ENCODE data around the gene PKD2.
"Not testable (repeated sequence)": the region's sequence is repeated elsewhere in the genome, so short reads cannot be mapped to it uniquely, and the experiment has no call there.

GRCh38 chr4:88025868-88026661 lies 18.6 kb downstream of the PKD2 start:
- not testable (repeated sequence) for TF ChIP-seq EP300 (IDR thresholded peaks at IDR 0.05; ENCODE audit: borderline replicate concordance in 1 of 2, low read depth in 1 of 2, low read length in 1 of 2); CTCF (IDR thresholded peaks at IDR 0.05); YY1 (IDR thresholded peaks at IDR 0.05; ENCODE audit: low read depth); USF2 (IDR thresholded peaks at IDR 0.05; ENCODE audit: borderline replicate concordance, low read depth, low read length); GABPA (IDR thresholded peaks at IDR 0.05; ENCODE audit: low read depth); MEF2A (IDR thresholded peaks at IDR 0.05; ENCODE audit: borderline replicate concordance, low read depth); TEAD4 (IDR thresholded peaks at IDR 0.05; ENCODE audit: borderline replicate concordance, insufficient read depth); POLR2AphosphoS5 (IDR thresholded peaks at IDR 0.05; ENCODE audit: low read depth, low read length); REST (IDR thresholded peaks at IDR 0.05; ENCODE audit: low read depth, low read length); TCF12 (IDR thresholded peaks at IDR 0.05); NRF1 (IDR thresholded peaks at IDR 0.05; ENCODE audit: low read depth, low read length); SMC3 (IDR thresholded peaks at IDR 0.05; ENCODE audit: low read depth, low read length); FOXM1 (IDR thresholded peaks at IDR 0.05; ENCODE audit: low read depth)

Data from SK-N-SH (cell line).